ENCODE results near the gene CASP8.

The CASP8 gene

DNA sequence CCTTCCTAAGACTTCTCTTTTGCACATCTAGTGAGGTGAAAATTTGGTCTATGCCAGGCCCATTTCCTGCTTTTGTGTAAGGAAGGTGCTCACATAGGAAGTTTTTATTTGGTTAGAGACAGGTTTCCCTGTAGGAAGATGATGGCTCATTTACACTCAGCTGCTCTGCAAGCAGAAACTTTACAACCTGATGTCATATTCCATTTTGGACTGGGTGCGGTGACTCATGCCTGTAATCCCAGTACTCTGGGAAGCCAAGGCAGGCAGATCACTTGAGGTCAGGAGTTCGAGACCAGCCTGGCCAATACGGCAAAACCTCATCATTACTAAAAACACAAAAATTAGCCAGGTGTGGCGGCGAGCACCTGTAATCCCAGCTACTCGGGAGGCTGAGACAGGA lies 41.6 kb upstream of the CASP8 start:
- no peak overlapping the region for H3K4me3 ChIP-seq (ENCODE audit: low read depth in 1 of 2, low read length in 2 of 2)
- H3K27me3 ChIP-seq (ENCODE audit: insufficient read depth, low read length, poor library complexity) = no peaks in the 10 kb centered on the region
- H3K9ac ChIP-seq (ENCODE audit: low read depth, low read length) = no peak overlapping the region
- H2AFZ ChIP-seq (ENCODE audit: low read depth, low read length) = no peak overlapping the region
- H3K9me3 ChIP-seq (ENCODE audit: insufficient read depth, low read length, severe bottlenecking) = no peaks in the 10 kb centered on the region
- H3K4me2 ChIP-seq (ENCODE audit: insufficient read depth, low read length) = no peak overlapping the region
- TF ChIP-seq EZH2 (IDR thresholded peaks at IDR 0.05; ENCODE audit: borderline replicate concordance, low read depth, low read length, severe bottlenecking) = no peak
- TF ChIP-seq, protein P1, sequence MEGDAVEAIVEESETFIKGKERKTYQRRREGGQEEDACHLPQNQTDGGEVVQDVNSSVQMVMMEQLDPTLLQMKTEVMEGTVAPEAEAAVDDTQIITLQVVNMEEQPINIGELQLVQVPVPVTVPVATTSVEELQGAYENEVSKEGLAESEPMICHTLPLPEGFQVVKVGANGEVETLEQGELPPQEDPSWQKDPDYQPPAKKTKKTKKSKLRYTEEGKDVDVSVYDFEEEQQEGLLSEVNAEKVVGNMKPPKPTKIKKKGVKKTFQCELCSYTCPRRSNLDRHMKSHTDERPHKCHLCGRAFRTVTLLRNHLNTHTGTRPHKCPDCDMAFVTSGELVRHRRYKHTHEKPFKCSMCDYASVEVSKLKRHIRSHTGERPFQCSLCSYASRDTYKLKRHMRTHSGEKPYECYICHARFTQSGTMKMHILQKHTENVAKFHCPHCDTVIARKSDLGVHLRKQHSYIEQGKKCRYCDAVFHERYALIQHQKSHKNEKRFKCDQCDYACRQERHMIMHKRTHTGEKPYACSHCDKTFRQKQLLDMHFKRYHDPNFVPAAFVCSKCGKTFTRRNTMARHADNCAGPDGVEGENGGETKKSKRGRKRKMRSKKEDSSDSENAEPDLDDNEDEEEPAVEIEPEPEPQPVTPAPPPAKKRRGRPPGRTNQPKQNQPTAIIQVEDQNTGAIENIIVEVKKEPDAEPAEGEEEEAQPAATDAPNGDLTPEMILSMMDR (IDR thresholded peaks at IDR 0.05; ENCODE audit: borderline replicate concordance, extremely low read depth, low read length, poor library complexity, severe bottlenecking) = no peak
- no peak for DNase-seq
- no peaks in the 10 kb centered on the region for H3K79me2 ChIP-seq (ENCODE audit: insufficient read depth, low read length)
- H4K20me1 ChIP-seq (ENCODE audit: insufficient read depth, low read length) = no peaks in the 10 kb centered on the region
- H3K36me3 ChIP-seq (ENCODE audit: insufficient read depth, low read length) = peaks cover 16% of the 10 kb centered on the region
- H3K4me1 ChIP-seq (ENCODE audit: insufficient read depth, low read length) = peaks cover 22% of the 10 kb centered on the region
- H3K27ac ChIP-seq (ENCODE audit: low read length) = no peak overlapping the region
- no peak for ATAC-seq (ENCODE audit: insufficient read depth, low read depth)

DNA sequence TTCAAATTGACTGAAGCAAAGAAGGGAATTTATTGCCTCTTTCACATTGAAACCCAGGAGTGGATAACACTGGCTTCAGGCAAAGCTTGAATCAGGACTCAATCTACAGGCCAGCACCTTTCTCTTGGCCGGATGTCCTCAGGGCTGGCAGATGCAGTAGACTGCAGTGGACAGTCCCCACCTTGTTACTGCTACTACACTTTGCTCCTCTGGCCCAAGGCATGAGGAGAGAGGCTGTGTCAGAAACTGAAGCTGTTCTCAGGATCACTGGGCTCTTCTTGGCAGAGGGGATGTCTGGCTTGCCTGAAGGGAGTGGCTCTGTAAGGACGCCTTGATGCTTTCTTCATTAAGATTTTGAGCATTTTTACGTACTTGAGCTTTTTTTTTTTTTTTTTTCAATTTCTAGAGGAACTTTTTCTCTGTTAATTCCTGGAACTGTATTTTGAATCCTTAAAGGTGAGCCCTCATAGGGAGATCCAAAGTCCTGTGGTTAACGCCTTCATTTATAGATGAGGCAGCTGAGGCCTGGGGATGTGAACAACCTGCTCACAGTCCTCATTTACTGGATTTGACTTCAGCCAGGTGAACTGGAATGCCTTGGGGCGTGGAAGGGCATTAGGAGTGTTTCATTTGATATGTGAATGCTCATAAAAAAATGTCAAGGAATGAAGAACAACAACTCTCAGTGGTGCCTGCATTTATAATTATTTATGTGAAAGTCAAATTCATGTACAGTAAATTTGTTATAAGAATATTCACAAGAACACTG lies 40.8 kb upstream of the CASP8 start:
- Histone ChIP-seq H3K9ac (ENCODE audit: low read depth, low read length) (no peak overlapping the region), H3K4me2 (ENCODE audit: insufficient read depth, low read length) (no peak overlapping the region), H4K20me1 (ENCODE audit: insufficient read depth, low read length) (no peaks in the 10 kb centered on the region), H3K36me3 (ENCODE audit: insufficient read depth, low read length) (peaks cover 16% of the 10 kb centered on the region), H3K27me3 (ENCODE audit: insufficient read depth, low read length, poor library complexity) (no peaks in the 10 kb centered on the region), H3K79me2 (ENCODE audit: insufficient read depth, low read length) (no peaks in the 10 kb centered on the region), H3K4me1 (ENCODE audit: insufficient read depth, low read length) (peaks cover 22% of the 10 kb centered on the region), H3K9me3 (ENCODE audit: insufficient read depth, low read length, severe bottlenecking) (no peaks in the 10 kb centered on the region), H2AFZ (ENCODE audit: low read depth, low read length) (no peak overlapping the region), H3K4me3 (ENCODE audit: low read depth in 1 of 2, low read length in 2 of 2) (no peak overlapping the region), H3K27ac (ENCODE audit: low read length) (no peak overlapping the region)
- DNase-seq = no peak
- no peak for TF ChIP-seq EZH2 (IDR thresholded peaks at IDR 0.05; ENCODE audit: borderline replicate concordance, low read depth, low read length, severe bottlenecking)
- TF ChIP-seq, protein P1 (IDR thresholded peaks at IDR 0.05; ENCODE audit: borderline replicate concordance, extremely low read depth, low read length, poor library complexity, severe bottlenecking) = no peak
- ATAC-seq (ENCODE audit: insufficient read depth, low read depth) = no peak

DNA sequence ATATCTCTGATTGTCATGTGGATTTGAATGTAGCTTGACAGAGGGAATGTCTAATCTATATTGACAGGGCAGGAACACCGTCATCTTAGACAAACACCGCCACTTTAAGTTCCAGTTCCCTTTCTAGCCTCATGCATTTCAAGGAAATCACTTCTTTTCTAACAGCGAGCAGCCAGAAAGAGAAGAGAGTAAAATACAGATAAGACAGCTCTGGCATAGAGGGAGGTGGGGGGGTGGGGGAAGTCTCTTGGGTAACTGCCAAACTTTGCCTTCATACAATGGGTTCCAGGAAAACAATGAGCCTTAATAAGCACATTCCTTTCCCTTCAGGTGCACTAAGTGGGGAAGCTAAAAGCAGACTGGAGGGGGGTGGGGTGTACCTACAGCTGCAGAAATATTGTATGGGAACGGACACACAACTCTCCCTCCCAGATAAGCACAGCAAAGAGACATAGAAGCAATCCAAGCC lies 40.2 kb upstream of the CASP8 start:
- Histone ChIP-seq H3K4me2 (ENCODE audit: insufficient read depth, low read length) (no peak overlapping the region), H3K27ac (ENCODE audit: low read length) (no peak overlapping the region), H2AFZ (ENCODE audit: low read depth, low read length) (no peak overlapping the region), H3K9me3 (ENCODE audit: insufficient read depth, low read length, severe bottlenecking) (no peaks in the 10 kb centered on the region), H3K4me1 (ENCODE audit: insufficient read depth, low read length) (peaks cover 22% of the 10 kb centered on the region), H3K36me3 (ENCODE audit: insufficient read depth, low read length) (peaks cover 16% of the 10 kb centered on the region), H3K4me3 (ENCODE audit: low read depth in 1 of 2, low read length in 2 of 2) (no peak overlapping the region), H3K79me2 (ENCODE audit: insufficient read depth, low read length) (no peaks in the 10 kb centered on the region), H4K20me1 (ENCODE audit: insufficient read depth, low read length) (no peaks in the 10 kb centered on the region), H3K9ac (ENCODE audit: low read depth, low read length) (no peak overlapping the region), H3K27me3 (ENCODE audit: insufficient read depth, low read length, poor library complexity) (no peaks in the 10 kb centered on the region)
- TF ChIP-seq EZH2 (IDR thresholded peaks at IDR 0.05; ENCODE audit: borderline replicate concordance, low read depth, low read length, severe bottlenecking) = no peak
- TF ChIP-seq, protein P1 (IDR thresholded peaks at IDR 0.05; ENCODE audit: borderline replicate concordance, extremely low read depth, low read length, poor library complexity, severe bottlenecking) = no peak
- DNase-seq (peak; percentile 74), ATAC-seq (ENCODE audit: insufficient read depth, low read depth) (peak; percentile 78)

All from DND-41 (cell line).